Fibroblast of pulmonary artery (primary cell): ENCODE data around the gene ADH6.

Experiments
- DNase-seq: peaks from one replicate; pipeline ENCODE4 v3.0.0-alpha.2; 2010; ENCODE audit warnings: low read depth
- H3K4me3 ChIP-seq: replicated peaks from 2 replicates; pipeline ENCODE4 v1.5.1; 2011; ENCODE audit warnings: low read depth, mild to moderate bottlenecking, control low read depth, low read length, moderate library complexity
- TF ChIP-seq, protein P1 (sequence below): IDR thresholded peaks from 2 replicates; pipeline ENCODE4 v1.5.1; 2011; ENCODE audit warnings: mild to moderate bottlenecking, control low read depth, low read length, inconsistent platforms; ENCODE audit errors: missing control alignments

ADH6 gene

DNA sequence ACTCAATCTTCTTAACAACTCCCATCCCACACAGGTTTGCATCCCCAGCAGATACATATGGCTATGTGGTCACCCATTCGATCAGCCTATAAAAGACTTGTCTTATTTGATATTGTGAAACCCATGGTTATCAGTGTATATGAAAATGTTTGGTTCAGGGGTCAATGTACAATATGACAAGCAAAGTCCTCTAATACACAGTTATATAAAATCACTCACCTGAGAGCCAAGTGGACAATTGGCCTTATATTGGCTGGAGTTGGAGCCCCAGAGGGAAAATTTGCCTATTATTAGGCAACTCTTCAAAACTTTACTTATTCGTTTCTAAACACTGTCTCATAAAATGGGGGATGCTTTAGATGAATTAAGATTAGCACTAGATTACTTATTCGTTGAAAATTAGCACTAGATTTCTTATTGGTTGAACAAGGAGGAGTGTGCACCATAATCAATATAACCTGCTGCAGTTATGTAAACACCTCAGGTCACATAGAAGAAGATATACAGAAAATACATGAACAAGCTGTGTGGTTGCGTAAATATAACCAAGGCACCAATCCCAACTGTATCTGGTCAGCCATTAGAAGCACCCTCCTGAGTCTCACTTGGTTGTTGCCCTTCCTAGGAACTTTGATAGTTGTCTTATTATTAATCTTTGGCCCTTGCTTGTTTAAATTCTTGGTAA lies 64.2 kb downstream of the ADH6 start:
- TF ChIP-seq, protein P1, sequence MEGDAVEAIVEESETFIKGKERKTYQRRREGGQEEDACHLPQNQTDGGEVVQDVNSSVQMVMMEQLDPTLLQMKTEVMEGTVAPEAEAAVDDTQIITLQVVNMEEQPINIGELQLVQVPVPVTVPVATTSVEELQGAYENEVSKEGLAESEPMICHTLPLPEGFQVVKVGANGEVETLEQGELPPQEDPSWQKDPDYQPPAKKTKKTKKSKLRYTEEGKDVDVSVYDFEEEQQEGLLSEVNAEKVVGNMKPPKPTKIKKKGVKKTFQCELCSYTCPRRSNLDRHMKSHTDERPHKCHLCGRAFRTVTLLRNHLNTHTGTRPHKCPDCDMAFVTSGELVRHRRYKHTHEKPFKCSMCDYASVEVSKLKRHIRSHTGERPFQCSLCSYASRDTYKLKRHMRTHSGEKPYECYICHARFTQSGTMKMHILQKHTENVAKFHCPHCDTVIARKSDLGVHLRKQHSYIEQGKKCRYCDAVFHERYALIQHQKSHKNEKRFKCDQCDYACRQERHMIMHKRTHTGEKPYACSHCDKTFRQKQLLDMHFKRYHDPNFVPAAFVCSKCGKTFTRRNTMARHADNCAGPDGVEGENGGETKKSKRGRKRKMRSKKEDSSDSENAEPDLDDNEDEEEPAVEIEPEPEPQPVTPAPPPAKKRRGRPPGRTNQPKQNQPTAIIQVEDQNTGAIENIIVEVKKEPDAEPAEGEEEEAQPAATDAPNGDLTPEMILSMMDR, result no peak
- no peak overlapping the region for H3K4me3 ChIP-seq
- DNase-seq, result no peak
